Measurements from ENCODE around the gene SUGP1. TPM values are rescaled to one million over a fixed set of nuclear protein-coding genes. Genes with fewer than 3 reads are reported as not detected.

Gene SUGP1
- total and polyA plus RNA-seq, 10 donors, result 29.3 to 63.1 (median 52.5) TPM

DNA sequence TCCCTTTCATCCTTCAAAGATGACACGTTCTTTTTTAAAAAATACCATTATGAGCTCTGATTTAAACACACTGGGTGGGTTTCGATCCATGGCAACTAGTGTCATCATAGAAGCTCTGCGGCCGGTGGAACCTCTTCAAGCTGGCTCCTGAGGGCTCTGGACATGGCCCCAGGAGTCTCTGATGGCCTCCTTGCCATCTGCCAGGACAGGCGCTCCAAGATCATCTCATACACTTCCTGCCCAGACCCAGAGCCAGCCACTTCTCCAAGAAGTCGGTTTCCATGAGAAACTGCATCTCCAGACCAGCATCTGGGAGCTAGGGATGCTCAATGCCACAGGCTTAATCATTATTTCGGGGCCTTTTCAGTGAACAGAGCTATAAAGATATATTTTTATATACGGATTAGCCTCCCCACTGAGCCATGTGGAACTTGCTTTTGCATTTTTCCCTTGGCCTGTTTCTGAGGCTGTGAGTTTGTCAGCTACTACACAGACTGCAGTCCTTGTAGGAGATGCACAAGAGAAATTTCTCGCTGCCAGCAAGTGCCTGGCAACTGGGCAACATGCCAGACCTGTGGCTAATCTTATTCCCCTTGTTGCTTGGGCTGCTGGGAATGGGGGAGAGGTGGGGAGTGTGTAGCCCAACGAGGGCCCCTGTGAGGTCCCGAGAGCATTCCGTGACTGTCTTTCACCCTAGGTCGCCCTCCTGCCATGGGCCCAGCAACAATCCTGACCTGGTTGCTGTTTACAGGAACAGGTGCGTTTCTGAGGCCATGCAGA is 15.9 kb downstream of the SUGP1 start:
- Histone ChIP-seq H3K4me3 (no peak overlapping the region), H3K27ac (no peak overlapping the region), H3K4me1 (no peaks in the 10 kb centered on the region), H3K27me3 (replicated peaks in 1 of 7) (no peaks in the 10 kb centered on the region), H3K9me3 (no peaks in the 10 kb centered on the region), H3K36me3 (peaks cover 5 to 100% (median 96%) of the 10 kb centered on the region in 6 donors)
- 93 to 98% (median 95%) methylated on average over 9 to 14 of the region's 14 CpGs for WGBS, 5 donors
- no peak for DNase-seq
- intact Hi-C loops (cut with DNase I; ENCODE audit: low total_unique reads), result no loop called here
- TF ChIP-seq POLR2AphosphoS5 (IDR thresholded peaks at IDR 0.05) (no peak), POLR2A (IDR thresholded peaks at IDR 0.05) (no peak), CTCF (IDR thresholded peaks at IDR 0.05 in 8 of 11, conservative IDR thresholded peaks at IDR 0.05 in 3 of 11) (no peak)

DNA sequence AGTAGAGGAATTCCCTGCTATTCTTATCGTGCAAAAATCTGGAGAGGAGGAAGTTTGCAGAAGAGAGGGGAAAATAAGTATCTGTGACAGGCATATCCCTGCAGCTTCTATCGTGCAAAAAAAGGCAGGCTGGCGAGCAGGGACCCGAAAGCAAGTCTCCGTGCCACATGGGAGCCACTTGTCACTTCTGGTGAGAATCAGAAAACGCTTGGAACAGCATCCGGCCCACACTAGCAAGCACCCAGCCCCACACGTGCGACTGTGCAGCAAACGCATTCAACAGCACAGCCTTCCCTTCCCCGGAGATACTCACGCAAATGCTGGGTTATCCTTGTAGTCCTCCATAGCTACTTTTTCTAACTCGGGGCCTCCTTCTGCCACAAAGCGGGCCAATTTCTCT is 16.9 kb downstream of the SUGP1 start:
- DNase-seq, result no peak
- 88 to 93% (median 90%) methylated on average over 14 of the region's 14 CpGs for WGBS, 5 donors
- no peaks in the 10 kb centered on the region for H3K27me3 ChIP-seq (replicated peaks in 1 of 7)
- H3K27ac ChIP-seq, result no peak overlapping the region
- intact Hi-C loops (cut with DNase I; ENCODE audit: low total_unique reads), result no loop called here
- no peaks in the 10 kb centered on the region for H3K4me1 ChIP-seq
- TF ChIP-seq CTCF (IDR thresholded peaks at IDR 0.05 in 8 of 11, conservative IDR thresholded peaks at IDR 0.05 in 3 of 11) (no peak), POLR2AphosphoS5 (IDR thresholded peaks at IDR 0.05) (no peak), POLR2A (IDR thresholded peaks at IDR 0.05) (no peak)
- peaks cover 4 to 100% (median 87%) of the 10 kb centered on the region in 6 donors for H3K36me3 ChIP-seq
- H3K4me3 ChIP-seq, result no peak overlapping the region
- H3K9me3 ChIP-seq, result no peaks in the 10 kb centered on the region

DNA sequence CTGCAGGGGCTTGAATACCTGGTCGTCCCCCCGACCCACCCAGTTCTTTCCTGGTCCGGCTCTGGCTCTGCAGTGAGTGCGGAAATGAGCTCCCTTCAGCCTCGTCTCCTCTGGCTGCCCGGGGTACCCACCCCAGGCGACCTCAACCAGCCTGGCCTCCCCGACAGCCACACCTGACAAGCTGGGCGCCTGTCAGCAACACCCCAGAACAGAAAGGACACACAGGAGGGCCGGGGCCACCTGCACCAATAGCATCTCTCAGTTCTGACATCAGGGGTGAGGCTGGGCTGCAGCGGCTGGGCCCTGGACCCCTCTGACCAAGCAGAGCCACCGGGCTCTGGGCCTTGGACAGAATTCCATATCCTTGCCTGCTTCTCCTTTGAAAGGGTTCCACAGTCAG is 19.7 kb downstream of the SUGP1 start:
- Histone ChIP-seq H3K4me1 (no peaks in the 10 kb centered on the region), H3K27ac (no peak overlapping the region), H3K4me3 (no peak overlapping the region), H3K9me3 (no peaks in the 10 kb centered on the region), H3K36me3 (peaks cover 0 to 100% (median 78%) of the 10 kb centered on the region in 6 donors), H3K27me3 (replicated peaks in 1 of 7) (no peaks in the 10 kb centered on the region)
- no peak for DNase-seq
- intact Hi-C loops (cut with DNase I; ENCODE audit: low total_unique reads), result no loop called here
- TF ChIP-seq CTCF (IDR thresholded peaks at IDR 0.05 in 8 of 11, conservative IDR thresholded peaks at IDR 0.05 in 3 of 11) (no peak), POLR2A (IDR thresholded peaks at IDR 0.05) (no peak), POLR2AphosphoS5 (IDR thresholded peaks at IDR 0.05) (no peak)
- WGBS, 5 donors, result 95 to 98% (median 97%) methylated on average over 11 to 12 of the region's 12 CpGs

GRCh38 chr19:19297759-19298158 is 22.6 kb downstream of the SUGP1 start:
- Histone ChIP-seq H3K4me1 (no peaks in the 10 kb centered on the region), H3K9me3 (peaks cover 0 to 5% (median 4%) of the 10 kb centered on the region in 8 donors), H3K27ac (no peak overlapping the region), H3K4me3 (no peak overlapping the region), H3K36me3 (peaks cover 0 to 100% (median 72%) of the 10 kb centered on the region in 6 donors), H3K27me3 (replicated peaks in 1 of 7) (no peaks in the 10 kb centered on the region)
- no peak for DNase-seq
- WGBS, 5 donors, result 74 to 94% (median 89%) methylated on average over 8 to 9 of the region's 9 CpGs
- intact Hi-C loops (cut with DNase I; ENCODE audit: low total_unique reads), result no loop called here
- TF ChIP-seq CTCF (IDR thresholded peaks at IDR 0.05 in 8 of 11, conservative IDR thresholded peaks at IDR 0.05 in 3 of 11) (no peak), POLR2AphosphoS5 (IDR thresholded peaks at IDR 0.05) (no peak), POLR2A (IDR thresholded peaks at IDR 0.05) (no peak)
